Measurements from ENCODE around the gene GNAT1.
A peak's percentile ranks its signal among the peaks of the same experiment; 100 is the strongest.
"Not testable (repeated sequence)": the region's sequence is repeated elsewhere in the genome, so short reads cannot be mapped to it uniquely, and the experiment has no call there.

Gene GNAT1

GRCh38 chr3:50242851-50243542, 51.6 kb downstream of the GNAT1 start:
- no peak for DNase-seq (ENCODE audit: low read depth)

GRCh38 chr3:50243543-50243895, 52.1 kb downstream of the GNAT1 start:
- no peak for DNase-seq (ENCODE audit: low read depth)

GRCh38 chr3:50244813-50245212, 53.4 kb downstream of the GNAT1 start:
- not testable (repeated sequence) for DNase-seq (ENCODE audit: low read depth)

- DNase-seq (ENCODE audit: low read depth), result no peak
Observed at GRCh38 chr3:50245251-50245745, 53.9 kb downstream of the GNAT1 start.

GRCh38 chr3:50245831-50246516, 54.6 kb downstream of the GNAT1 start:
- peak; percentile 96 for DNase-seq (ENCODE audit: low read depth)

GRCh38 chr3:50246517-50246954, 55.1 kb downstream of the GNAT1 start:
- peak; percentile 67 for DNase-seq (ENCODE audit: low read depth)

All from stimulated activated CD8-positive, alpha-beta memory T cell treated with anti-CD3 and anti-CD28 coated beads, Interleukin-7, amount 100 ng/mL, for 24 hours (primary cell).